Measurements from ENCODE around the gene NDUFB10. TPM values are rescaled to one million over a fixed set of nuclear protein-coding genes. Genes with fewer than 3 reads are reported as not detected.

The NDUFB10 gene
- total RNA-seq, 1 donor from 2014 or later = 122 TPM

DNA sequence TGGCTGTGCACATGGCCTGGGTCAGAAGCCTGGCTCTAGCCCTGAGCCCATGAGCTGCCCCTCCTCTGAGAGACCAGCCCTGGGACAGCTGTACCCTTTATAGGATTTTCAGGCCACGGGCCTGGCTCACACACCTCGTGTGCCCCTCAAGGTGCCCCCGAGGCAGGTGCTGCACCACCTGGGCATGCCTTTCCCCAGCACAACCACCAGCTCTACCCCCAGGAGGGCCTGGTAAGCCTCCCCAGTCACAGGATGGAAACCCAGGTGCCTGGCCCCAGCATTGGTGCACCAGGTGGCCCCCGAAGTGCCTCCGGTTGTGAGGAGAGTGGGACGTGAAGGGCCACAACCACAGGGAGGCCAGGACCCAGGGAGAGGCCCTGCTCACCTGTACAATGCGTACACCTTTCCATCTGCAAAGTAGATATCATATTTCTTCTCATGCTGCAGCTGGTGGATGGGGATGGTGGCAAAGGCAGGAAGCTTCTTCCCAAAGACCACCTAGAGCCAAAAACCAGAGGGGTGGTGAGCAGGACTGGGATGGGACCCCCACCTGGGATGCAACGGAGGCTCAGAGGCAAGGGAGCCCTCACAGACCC is 44.0 kb downstream of the NDUFB10 start:
- no peak for DNase-seq (ENCODE audit: extremely low spot score, unreplicated experiment)
- H3K27ac Mint-ChIP-seq = no peak overlapping the region
- no peaks in the 10 kb centered on the region for H3K36me3 Mint-ChIP-seq
- H3K27me3 Mint-ChIP-seq = no peaks in the 10 kb centered on the region
- peaks cover 2% of the 10 kb centered on the region for H3K4me1 Mint-ChIP-seq (ENCODE audit: unreplicated experiment)
- TF ChIP-seq, protein P1, sequence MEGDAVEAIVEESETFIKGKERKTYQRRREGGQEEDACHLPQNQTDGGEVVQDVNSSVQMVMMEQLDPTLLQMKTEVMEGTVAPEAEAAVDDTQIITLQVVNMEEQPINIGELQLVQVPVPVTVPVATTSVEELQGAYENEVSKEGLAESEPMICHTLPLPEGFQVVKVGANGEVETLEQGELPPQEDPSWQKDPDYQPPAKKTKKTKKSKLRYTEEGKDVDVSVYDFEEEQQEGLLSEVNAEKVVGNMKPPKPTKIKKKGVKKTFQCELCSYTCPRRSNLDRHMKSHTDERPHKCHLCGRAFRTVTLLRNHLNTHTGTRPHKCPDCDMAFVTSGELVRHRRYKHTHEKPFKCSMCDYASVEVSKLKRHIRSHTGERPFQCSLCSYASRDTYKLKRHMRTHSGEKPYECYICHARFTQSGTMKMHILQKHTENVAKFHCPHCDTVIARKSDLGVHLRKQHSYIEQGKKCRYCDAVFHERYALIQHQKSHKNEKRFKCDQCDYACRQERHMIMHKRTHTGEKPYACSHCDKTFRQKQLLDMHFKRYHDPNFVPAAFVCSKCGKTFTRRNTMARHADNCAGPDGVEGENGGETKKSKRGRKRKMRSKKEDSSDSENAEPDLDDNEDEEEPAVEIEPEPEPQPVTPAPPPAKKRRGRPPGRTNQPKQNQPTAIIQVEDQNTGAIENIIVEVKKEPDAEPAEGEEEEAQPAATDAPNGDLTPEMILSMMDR (conservative IDR thresholded peaks at IDR 0.05) = no peak
- H3K4me3 Mint-ChIP-seq = no peak overlapping the region
- H3K9me3 Mint-ChIP-seq = no peaks in the 10 kb centered on the region

DNA sequence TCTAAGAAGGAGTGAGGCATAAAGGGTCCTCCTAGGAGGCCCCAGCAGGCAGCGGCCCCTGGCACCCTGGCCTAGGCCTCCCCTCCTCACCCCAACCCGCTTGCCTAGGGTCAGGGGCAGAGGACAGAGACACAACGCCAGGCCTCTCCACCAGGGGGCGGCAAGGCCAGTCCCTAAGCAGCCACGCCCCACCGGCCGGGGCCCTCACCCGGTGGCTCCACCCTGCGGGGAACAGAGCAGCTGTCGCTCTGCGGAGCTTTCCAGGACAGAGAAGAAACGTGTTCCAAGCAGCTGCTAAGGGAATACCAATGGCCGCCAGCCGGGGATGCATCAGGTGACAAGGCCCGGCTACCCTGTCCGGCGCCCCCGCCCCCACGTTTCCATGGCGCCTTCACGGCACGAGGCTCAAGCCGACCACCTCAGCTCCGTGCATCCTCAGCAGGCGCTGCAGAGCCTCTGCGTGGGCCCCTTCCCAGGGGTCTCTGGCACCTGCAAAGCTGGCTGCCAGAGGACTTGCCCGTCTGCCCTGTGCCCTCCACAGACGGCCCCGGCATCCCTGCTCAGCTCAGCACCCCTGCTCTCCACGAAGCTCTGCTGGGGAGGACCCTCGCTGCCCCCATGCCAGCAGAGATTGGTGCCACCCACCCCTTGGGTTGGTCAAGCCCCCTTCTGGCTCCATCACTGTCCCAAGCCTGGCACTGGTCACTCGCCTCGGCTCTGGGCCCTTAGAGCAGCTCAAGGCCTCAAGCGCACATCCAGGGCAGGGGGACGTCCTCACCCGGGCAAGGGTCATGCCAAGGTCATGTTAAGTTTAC is 44.7 kb downstream of the NDUFB10 start:
- Mint-ChIP-seq H3K27me3 (no peaks in the 10 kb centered on the region), H3K4me1 (ENCODE audit: unreplicated experiment) (peaks cover 8% of the 10 kb centered on the region), H3K27ac (no peak overlapping the region), H3K9me3 (no peaks in the 10 kb centered on the region), H3K36me3 (no peaks in the 10 kb centered on the region), H3K4me3 (no peak overlapping the region)
- peak; percentile 93 for DNase-seq (ENCODE audit: extremely low spot score, unreplicated experiment)
- TF ChIP-seq, protein P1 (conservative IDR thresholded peaks at IDR 0.05) = peak; percentile 97

DNA sequence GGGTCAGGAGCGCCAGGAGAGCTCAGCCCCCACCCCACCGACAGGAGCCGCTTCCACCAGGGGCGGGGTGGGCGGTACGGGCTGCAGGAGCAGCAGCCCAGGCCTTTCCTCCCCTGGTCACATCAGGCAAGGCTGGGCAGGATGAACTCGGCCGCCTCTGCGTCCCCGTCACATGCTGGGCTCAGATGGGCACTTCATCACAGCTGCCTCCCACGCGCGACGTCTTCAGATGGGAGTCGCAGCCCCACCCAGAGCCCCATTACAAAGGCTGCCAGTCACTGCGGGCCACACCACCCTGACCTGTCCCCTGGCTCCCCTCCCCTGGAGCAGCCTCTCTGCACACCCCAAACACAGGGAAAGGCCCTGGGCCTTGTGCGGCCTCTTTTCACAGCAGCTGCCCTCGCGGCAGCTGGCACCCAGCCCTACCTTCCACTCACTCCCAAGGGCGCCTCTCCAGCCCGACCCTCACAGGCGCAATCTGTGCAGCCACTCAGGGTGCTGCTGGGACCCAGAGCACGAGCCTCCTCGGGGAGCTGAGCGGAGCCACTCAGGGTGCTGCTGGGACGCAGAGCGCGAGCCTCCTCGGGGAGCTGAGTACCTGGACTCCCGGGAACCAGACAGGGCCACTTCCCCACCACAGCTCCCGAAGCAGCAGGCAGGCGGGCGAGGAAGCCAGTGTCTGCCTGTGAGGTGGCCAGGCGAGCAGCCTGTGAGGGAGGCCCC is 45.6 kb downstream of the NDUFB10 start:
- Mint-ChIP-seq H3K9me3 (no peaks in the 10 kb centered on the region), H3K27ac (no peak overlapping the region), H3K4me3 (no peak overlapping the region), H3K36me3 (no peaks in the 10 kb centered on the region), H3K4me1 (ENCODE audit: unreplicated experiment) (peaks cover 9% of the 10 kb centered on the region), H3K27me3 (no peaks in the 10 kb centered on the region)
- DNase-seq (ENCODE audit: extremely low spot score, unreplicated experiment) = no peak
- TF ChIP-seq, protein P1 (conservative IDR thresholded peaks at IDR 0.05) = no peak

DNA sequence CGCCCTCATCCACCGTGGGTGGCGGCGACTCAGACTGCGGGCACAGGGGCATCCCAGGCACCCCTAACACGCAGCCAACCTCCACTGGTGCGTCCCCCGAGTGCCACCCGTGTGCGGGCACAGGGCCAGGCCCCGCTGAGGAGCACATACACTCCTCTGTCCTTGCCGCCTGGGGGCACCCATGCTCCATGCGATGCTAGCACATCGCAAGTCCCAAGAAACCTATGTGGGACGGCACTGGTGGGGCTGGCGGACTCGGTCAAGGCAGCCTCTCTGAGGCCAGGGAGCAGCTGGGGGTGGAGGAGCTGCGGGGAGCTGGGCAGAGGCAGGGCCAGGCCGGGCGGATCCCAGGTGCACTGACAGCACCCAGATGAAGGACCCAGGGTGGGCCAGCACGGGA is 46.3 kb downstream of the NDUFB10 start:
- H3K27ac Mint-ChIP-seq = no peak overlapping the region
- TF ChIP-seq, protein P1 (conservative IDR thresholded peaks at IDR 0.05) = no peak
- H3K4me1 Mint-ChIP-seq (ENCODE audit: unreplicated experiment) = peaks cover 15% of the 10 kb centered on the region
- H3K27me3 Mint-ChIP-seq = no peaks in the 10 kb centered on the region
- H3K36me3 Mint-ChIP-seq = no peaks in the 10 kb centered on the region
- H3K9me3 Mint-ChIP-seq = no peaks in the 10 kb centered on the region
- no peak for DNase-seq (ENCODE audit: extremely low spot score, unreplicated experiment)
- no peak overlapping the region for H3K4me3 Mint-ChIP-seq

DNA sequence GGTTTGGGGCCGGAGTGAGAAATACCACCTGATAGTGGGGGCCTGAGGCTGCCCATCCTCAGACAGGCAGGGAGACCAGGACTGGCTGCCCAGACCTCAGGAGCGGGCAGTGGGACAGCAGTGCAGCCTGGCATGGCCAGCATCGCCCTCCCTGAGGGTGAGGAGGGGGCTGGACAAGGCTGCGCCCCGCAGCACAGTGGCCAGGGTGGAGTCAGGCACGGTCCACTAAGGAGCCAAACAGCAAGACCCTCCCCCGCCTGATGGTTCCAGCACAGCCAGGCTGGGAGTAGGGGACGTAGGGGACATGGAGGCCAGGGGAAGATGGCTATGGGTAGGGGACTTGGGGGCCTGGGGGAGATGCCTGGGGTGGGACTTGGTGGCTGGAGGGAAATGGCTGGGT is 47.0 kb downstream of the NDUFB10 start:
- Mint-ChIP-seq H3K27me3 (no peaks in the 10 kb centered on the region), H3K4me3 (peak overlapping the region; percentile 51), H3K27ac (peak overlapping the region; percentile 70), H3K9me3 (no peaks in the 10 kb centered on the region), H3K4me1 (ENCODE audit: unreplicated experiment) (peaks cover 15% of the 10 kb centered on the region), H3K36me3 (no peaks in the 10 kb centered on the region)
- TF ChIP-seq, protein P1 (conservative IDR thresholded peaks at IDR 0.05) = no peak
- DNase-seq (ENCODE audit: extremely low spot score, unreplicated experiment) = no peak

Measured in type B pancreatic cell (in vitro differentiated cells).